ENCODE data around the gene GBF1.
"Not testable (repeated sequence)": the region's sequence is repeated elsewhere in the genome, so short reads cannot be mapped to it uniquely, and the experiment has no call there.

Gene GBF1

GRCh38 chr10:102245082-102245931 is at the start of gene GBF1:
Gene GBF1 (plus strand): TSS chr10:102245532. CDS start chr10:102258939, 13,407 bp downstream.
- DNase-seq, result peak; percentile 98

GRCh38 chr10:102196893-102197292 is 48.4 kb upstream of the GBF1 start:
- DNase-seq, result no peak

GRCh38 chr10:102198027-102198426 is 47.3 kb upstream of the GBF1 start:
- DNase-seq, result no peak

- no peak for DNase-seq
These were observed 44.3 kb upstream of the GBF1 start for GRCh38 chr10:102200751-102201640.

- no peak for DNase-seq
These were observed 42.9 kb upstream of the GBF1 start for GRCh38 chr10:102202386-102202785.

GRCh38 chr10:102208311-102209035 is 36.9 kb upstream of the GBF1 start:
- no peak for DNase-seq

GRCh38 chr10:102211615-102212299 is 33.6 kb upstream of the GBF1 start:
- DNase-seq, result no peak

- DNase-seq, result not testable (repeated sequence)
These were observed 31.7 kb upstream of the GBF1 start for GRCh38 chr10:102213599-102213998.

GRCh38 chr10:102219370-102219769 is 26.0 kb upstream of the GBF1 start:
- no peak for DNase-seq

- no peak for DNase-seq
These were observed 24.7 kb upstream of the GBF1 start for GRCh38 chr10:102220612-102221011.

- no peak for DNase-seq
These were observed 22.5 kb upstream of the GBF1 start for GRCh38 chr10:102222797-102223196.

- peak; percentile 74 for DNase-seq
These were observed 19.4 kb upstream of the GBF1 start, which contains the start of gene ELOVL3 for GRCh38 chr10:102225646-102226541. Gene ELOVL3 (plus strand): TSS chr10:102226299. CDS start chr10:102226549, 250 bp downstream.

GRCh38 chr10:102226542-102226870 is 18.8 kb upstream of the GBF1 start:
- DNase-seq, result no peak

- no peak for DNase-seq
These were observed 18.3 kb upstream of the GBF1 start for GRCh38 chr10:102227050-102227449.

GRCh38 chr10:102229810-102230263 is 15.5 kb upstream of the GBF1 start:
- peak; percentile 18 for DNase-seq

- DNase-seq, result peak; percentile 13
These were observed 15.0 kb upstream of the GBF1 start for GRCh38 chr10:102230264-102230860.

- DNase-seq, result no peak
These were observed 14.4 kb upstream of the GBF1 start for GRCh38 chr10:102230861-102231356.

GRCh38 chr10:102231357-102232318 is 13.7 kb upstream of the GBF1 start:
- no peak for DNase-seq

- no peak for DNase-seq
These were observed 11.3 kb upstream of the GBF1 start for GRCh38 chr10:102233997-102234396.

Data from NCI-H446 treated with DMSO at 0.1 percent for 48 hours (cell line).